Measurements from ENCODE around the gene ADAP1. TPM values are rescaled to one million over a fixed set of nuclear protein-coding genes. Genes with fewer than 3 reads are reported as not detected.

Gene ADAP1
- total and polyA plus RNA-seq, 2 of the 13 experiments (the other 11 are each of a cell fraction or from before 2014, with no cell fraction given), result 10.5 to 24.6 TPM

DNA sequence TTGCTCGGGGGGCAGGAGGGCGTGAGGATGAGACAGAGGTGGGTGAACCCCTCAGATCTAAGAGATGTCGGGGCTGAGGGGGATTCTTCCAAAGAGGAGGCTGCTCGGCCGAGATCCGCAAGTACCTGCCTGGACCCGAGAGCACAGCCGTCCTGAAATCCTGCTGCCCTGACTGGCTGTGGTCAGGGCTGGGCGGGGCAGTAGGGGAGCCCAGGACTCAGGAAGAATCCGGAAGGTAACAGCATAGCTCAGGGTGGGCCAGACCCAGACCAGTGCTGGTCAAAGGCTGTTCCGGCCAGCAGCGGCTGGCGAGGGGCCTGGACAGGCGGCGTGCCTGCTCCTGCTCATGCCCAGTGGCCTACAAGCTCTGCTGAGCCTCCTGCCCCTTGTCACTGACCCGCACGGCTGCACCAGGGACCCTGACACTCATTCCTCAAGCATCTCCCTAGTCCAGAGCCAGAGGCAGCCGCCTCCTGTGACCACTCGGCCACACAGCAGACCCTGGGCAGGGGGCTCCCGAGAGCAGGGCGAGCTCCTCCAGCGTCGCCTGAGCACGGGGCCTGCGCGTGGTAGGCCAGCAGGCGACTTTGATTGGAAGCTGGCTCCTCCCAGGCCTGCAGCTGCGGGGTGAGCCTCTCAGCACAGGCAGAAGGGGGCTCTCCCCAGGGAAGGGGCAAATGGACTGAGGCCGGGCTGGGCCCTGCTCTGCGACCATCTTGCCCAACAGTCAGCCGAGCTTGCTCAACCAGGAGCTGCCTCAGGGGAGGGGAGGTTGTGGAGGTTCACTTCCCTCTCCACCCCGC lies 3.1 kb upstream of the ADAP1 start (continued):
- peak; percentile 62; the same call in 1 of the 2 replicates for TF ChIP-seq ZSCAN29 (CRISPR knock-in tag; conservative IDR thresholded peaks at IDR 0.05)
- TF ChIP-seq TMF1 (CRISPR knock-in tag; IDR thresholded peaks at IDR 0.05; ENCODE audit: low read depth), result peak; percentile 79; the same call in 1 of the 2 replicates
- peak; percentile 31; the same call in 1 of the 2 replicates for TF ChIP-seq STAT5B (CRISPR knock-in tag; IDR thresholded peaks at IDR 0.05)
- TF ChIP-seq KMT2A (CRISPR knock-in tag; IDR thresholded peaks at IDR 0.05), result no peak
- TF ChIP-seq THYN1 (CRISPR knock-in tag; IDR thresholded peaks at IDR 0.05; ENCODE audit: borderline replicate concordance, low read depth), result 0 out of 2 replicates have a peak, but pooled peaks have one; percentile 62
- TF ChIP-seq RELA (CRISPR knock-in tag; IDR thresholded peaks at IDR 0.05), result peak; percentile 92; the same call in 1 of the 2 replicates
- TF ChIP-seq, protein P1, sequence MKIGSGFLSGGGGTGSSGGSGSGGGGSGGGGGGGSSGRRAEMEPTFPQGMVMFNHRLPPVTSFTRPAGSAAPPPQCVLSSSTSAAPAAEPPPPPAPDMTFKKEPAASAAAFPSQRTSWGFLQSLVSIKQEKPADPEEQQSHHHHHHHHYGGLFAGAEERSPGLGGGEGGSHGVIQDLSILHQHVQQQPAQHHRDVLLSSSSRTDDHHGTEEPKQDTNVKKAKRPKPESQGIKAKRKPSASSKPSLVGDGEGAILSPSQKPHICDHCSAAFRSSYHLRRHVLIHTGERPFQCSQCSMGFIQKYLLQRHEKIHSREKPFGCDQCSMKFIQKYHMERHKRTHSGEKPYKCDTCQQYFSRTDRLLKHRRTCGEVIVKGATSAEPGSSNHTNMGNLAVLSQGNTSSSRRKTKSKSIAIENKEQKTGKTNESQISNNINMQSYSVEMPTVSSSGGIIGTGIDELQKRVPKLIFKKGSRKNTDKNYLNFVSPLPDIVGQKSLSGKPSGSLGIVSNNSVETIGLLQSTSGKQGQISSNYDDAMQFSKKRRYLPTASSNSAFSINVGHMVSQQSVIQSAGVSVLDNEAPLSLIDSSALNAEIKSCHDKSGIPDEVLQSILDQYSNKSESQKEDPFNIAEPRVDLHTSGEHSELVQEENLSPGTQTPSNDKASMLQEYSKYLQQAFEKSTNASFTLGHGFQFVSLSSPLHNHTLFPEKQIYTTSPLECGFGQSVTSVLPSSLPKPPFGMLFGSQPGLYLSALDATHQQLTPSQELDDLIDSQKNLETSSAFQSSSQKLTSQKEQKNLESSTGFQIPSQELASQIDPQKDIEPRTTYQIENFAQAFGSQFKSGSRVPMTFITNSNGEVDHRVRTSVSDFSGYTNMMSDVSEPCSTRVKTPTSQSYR (CRISPR knock-in tag; IDR thresholded peaks at IDR 0.05; ENCODE audit: borderline replicate concordance), result peak; percentile 41; the same call in 1 of the 2 replicates
- TF ChIP-seq ZNF567 (CRISPR knock-in tag; IDR thresholded peaks at IDR 0.05; ENCODE audit: borderline replicate concordance), result peak; percentile 18; the same call in 1 of the 2 replicates
- peak; percentile 90; the same call in 1 of the 2 replicates for TF ChIP-seq ZNF850 (CRISPR knock-in tag; conservative IDR thresholded peaks at IDR 0.05)
- no peak; the same call in 1 of the 2 replicates for TF ChIP-seq FOXM1 (CRISPR knock-in tag; IDR thresholded peaks at IDR 0.05)
- no peak for TF ChIP-seq NFIB (CRISPR knock-in tag; IDR thresholded peaks at IDR 0.05; ENCODE audit: borderline replicate concordance)
- TF ChIP-seq ELF4 (CRISPR knock-in tag; IDR thresholded peaks at IDR 0.05; ENCODE audit: borderline replicate concordance), result peak; percentile 82
- TF ChIP-seq, protein P2, sequence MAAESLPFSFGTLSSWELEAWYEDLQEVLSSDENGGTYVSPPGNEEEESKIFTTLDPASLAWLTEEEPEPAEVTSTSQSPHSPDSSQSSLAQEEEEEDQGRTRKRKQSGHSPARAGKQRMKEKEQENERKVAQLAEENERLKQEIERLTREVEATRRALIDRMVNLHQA (CRISPR knock-in tag; IDR thresholded peaks at IDR 0.05), result no peak
- TF ChIP-seq, protein P3, sequence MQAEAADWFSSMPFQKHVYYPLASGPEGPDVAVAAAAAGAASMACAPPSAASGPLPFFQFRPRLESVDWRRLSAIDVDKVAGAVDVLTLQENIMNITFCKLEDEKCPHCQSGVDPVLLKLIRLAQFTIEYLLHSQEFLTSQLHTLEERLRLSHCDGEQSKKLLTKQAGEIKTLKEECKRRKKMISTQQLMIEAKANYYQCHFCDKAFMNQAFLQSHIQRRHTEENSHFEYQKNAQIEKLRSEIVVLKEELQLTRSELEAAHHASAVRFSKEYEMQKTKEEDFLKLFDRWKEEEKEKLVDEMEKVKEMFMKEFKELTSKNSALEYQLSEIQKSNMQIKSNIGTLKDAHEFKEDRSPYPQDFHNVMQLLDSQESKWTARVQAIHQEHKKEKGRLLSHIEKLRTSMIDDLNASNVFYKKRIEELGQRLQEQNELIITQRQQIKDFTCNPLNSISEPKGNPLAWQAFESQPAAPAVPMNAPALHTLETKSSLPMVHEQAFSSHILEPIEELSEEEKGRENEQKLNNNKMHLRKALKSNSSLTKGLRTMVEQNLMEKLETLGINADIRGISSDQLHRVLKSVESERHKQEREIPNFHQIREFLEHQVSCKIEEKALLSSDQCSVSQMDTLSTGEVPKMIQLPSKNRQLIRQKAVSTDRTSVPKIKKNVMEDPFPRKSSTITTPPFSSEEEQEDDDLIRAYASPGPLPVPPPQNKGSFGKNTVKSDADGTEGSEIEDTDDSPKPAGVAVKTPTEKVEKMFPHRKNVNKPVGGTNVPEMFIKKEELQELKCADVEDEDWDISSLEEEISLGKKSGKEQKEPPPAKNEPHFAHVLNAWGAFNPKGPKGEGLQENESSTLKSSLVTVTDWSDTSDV (CRISPR knock-in tag; IDR thresholded peaks at IDR 0.05), result no peak
- TF ChIP-seq ZFYVE20 (CRISPR knock-in tag; IDR thresholded peaks at IDR 0.05; ENCODE audit: borderline replicate concordance, low read depth), result 0 out of 2 replicates have a peak, but pooled peaks have one; percentile 72
- peak; percentile 67; the same call in 1 of the 2 replicates for TF ChIP-seq NR2C2 (CRISPR knock-in tag; IDR thresholded peaks at IDR 0.05; ENCODE audit: borderline replicate concordance)
- TF ChIP-seq, protein P4, sequence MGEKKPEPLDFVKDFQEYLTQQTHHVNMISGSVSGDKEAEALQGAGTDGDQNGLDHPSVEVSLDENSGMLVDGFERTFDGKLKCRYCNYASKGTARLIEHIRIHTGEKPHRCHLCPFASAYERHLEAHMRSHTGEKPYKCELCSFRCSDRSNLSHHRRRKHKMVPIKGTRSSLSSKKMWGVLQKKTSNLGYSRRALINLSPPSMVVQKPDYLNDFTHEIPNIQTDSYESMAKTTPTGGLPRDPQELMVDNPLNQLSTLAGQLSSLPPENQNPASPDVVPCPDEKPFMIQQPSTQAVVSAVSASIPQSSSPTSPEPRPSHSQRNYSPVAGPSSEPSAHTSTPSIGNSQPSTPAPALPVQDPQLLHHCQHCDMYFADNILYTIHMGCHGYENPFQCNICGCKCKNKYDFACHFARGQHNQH (CRISPR knock-in tag; IDR thresholded peaks at IDR 0.05), result peak; percentile 89; the same call in 1 of the 2 replicates
- TF ChIP-seq DNMT3B (CRISPR knock-in tag; conservative IDR thresholded peaks at IDR 0.05), result 0 out of 2 replicates have a peak, but pooled peaks have one; percentile 48
- TF ChIP-seq ERF (CRISPR knock-in tag; IDR thresholded peaks at IDR 0.05), result peak; percentile 83
- peak; percentile 66 for TF ChIP-seq ZNF614 (CRISPR knock-in tag; IDR thresholded peaks at IDR 0.05; ENCODE audit: borderline replicate concordance)
- TF ChIP-seq, protein P5, sequence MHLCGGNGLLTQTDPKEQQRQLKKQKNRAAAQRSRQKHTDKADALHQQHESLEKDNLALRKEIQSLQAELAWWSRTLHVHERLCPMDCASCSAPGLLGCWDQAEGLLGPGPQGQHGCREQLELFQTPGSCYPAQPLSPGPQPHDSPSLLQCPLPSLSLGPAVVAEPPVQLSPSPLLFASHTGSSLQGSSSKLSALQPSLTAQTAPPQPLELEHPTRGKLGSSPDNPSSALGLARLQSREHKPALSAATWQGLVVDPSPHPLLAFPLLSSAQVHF (CRISPR knock-in tag; IDR thresholded peaks at IDR 0.05), result no peak
